Erythroblast (primary cell): ENCODE measurements around the gene SPEG.

Source experiments
- GATA1 ChIP-seq: IDR thresholded peaks from 2 replicates; pipeline ENCODE4 v1.6.1; 2011; ENCODE audit warnings: low read depth, mild to moderate bottlenecking, control low read depth, low read length, moderate library complexity
- POLR2A ChIP-seq: IDR thresholded peaks from 2 replicates; pipeline ENCODE4 v1.6.1; 2011; ENCODE audit warnings: mild to moderate bottlenecking, low read length

DNA sequence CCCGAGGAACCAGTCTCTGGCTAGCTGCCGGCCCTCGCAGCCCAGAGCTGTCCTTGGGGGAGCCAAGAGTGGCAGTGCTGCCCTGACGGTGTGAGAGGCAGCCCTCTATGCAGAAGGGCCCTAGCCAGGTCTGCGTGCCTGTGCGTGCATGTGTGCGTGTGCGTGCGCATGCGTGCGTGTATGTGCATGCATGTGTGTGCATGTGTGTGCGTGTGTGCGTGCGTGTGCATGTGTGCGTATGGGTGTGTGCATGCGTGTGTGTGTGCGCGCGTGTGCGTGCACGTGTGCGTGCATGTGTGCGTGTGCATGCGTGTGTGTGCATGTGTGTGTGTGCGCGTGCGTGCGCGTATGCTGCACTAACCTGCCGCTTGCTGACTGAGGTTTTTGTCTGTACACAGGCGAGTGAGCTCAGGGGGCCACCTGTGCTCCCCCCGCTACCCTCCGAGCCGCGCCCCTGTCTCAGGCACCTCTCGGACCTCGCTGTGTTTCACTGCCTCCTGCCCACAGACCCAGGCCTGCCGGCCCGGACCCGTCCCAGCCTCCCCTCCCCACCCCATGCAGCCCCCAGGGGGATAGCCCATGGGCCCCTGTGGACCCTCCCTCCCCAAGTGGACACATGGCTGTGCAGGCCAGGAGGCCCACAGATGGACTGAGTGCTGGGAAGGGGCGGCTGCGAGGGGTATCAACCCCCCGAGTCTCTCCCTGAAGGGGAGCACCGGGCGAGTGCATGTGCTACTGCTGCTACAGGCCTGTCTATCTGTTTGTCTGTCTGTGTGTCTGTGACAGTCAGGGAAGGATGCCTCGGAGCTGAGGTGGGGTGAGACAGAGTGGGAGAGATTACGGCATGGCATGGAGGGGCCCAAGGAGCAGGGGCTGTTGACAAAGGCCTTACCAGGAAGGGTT is 31.3 kb downstream of the SPEG start:
- TF ChIP-seq GATA1 = no peak
- no peak for TF ChIP-seq POLR2A
